Endothelial cell of hepatic sinusoid (primary cell): ENCODE results near the gene NSDHL.

ENCODE experiments used
- in situ Hi-C: cut with HindIII; loops from 2 replicates; pipeline ENCODE4 v1.10.0; 2017; ENCODE audit warnings: low sequenced_read_pairs

NSDHL gene

GRCh38 chrX:152892999-152893891 is 62.4 kb downstream of the NSDHL start:
- in situ Hi-C loops = no loop called here

GRCh38 chrX:152893980-152894610 is 63.2 kb downstream of the NSDHL start:
- in situ Hi-C loops = no loop called here

- in situ Hi-C loops = no loop called here
Measured at GRCh38 chrX:152895121-152895520, 64.3 kb downstream of the NSDHL start.

GRCh38 chrX:152895724-152896420 is 65.0 kb downstream of the NSDHL start:
- in situ Hi-C loops = no loop called here

- in situ Hi-C loops = no loop called here
Measured at GRCh38 chrX:152896450-152896849, 65.6 kb downstream of the NSDHL start.

- in situ Hi-C loops = no loop called here
Measured at GRCh38 chrX:152897222-152898131, 66.6 kb downstream of the NSDHL start, which contains the start of gene ZNF185. Gene ZNF185 (plus strand): TSS chrX:152898067. CDS start chrX:152914490, 16,423 bp downstream.

- in situ Hi-C loops = no loop called here
Measured at GRCh38 chrX:152898442-152898841, 67.6 kb downstream of the NSDHL start.

- in situ Hi-C loops = no loop called here
Measured at GRCh38 chrX:152899111-152899873, 68.4 kb downstream of the NSDHL start.

- in situ Hi-C loops = no loop called here
Measured at GRCh38 chrX:152899874-152900719, 69.2 kb downstream of the NSDHL start.

GRCh38 chrX:152900937-152901445 is 70.1 kb downstream of the NSDHL start:
- in situ Hi-C loops = no loop called here

- in situ Hi-C loops = no loop called here
Measured at GRCh38 chrX:152901816-152902501, 71.1 kb downstream of the NSDHL start.

GRCh38 chrX:152902502-152902820 is 71.6 kb downstream of the NSDHL start:
- in situ Hi-C loops = no loop called here

- in situ Hi-C loops = no loop called here
Measured at GRCh38 chrX:152903589-152903988, 72.7 kb downstream of the NSDHL start.

GRCh38 chrX:152904151-152905080 is 73.6 kb downstream of the NSDHL start:
- in situ Hi-C loops = no loop called here

GRCh38 chrX:152905081-152905420 is 74.2 kb downstream of the NSDHL start:
- in situ Hi-C loops = no loop called here

- in situ Hi-C loops = no loop called here
Measured at GRCh38 chrX:152907084-152907651, 76.3 kb downstream of the NSDHL start.

GRCh38 chrX:152908486-152908885 is 77.6 kb downstream of the NSDHL start:
- in situ Hi-C loops = no loop called here
